ENCODE measurements around the gene STAT3. TPM values are rescaled to one million over a fixed set of nuclear protein-coding genes. Genes with fewer than 3 reads are reported as not detected.
A peak's percentile ranks its signal among the peaks of the same experiment; 100 is the strongest.
"Not testable (repeated sequence)": the region's sequence is repeated elsewhere in the genome, so short reads cannot be mapped to it uniquely, and the experiment has no call there.

STAT3 gene
- total RNA-seq, 2 experiments from 2014 or later = 114 to 121 TPM

DNA sequence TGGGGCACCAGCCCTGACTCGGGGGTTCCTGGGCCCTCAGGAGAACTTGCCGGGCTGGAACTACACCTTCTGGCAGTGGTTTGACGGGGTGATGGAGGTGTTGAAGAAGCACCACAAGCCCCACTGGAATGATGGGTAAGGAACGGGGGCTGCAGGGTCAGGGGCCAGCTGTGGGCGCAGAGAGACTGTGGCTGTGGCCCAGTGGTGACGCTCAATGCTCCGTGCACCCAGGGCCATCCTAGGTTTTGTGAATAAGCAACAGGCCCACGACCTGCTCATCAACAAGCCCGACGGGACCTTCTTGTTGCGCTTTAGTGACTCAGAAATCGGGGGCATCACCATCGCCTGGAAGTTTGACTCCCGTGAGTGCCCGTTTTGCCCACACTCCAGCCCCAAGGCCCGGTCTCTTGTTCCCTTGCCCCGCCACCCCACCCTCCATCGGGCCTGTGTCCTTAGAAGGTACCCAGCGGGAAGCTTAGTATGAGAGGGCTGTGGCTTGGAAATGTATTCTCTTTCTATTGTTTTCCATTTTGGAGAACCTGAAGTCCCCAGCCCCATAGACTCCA, 80.8 kb downstream of the STAT3 start:
- Mint-ChIP-seq H3K4me1 (peaks cover 56% of the 10 kb centered on the region), H3K9me3 (no peaks in the 10 kb centered on the region), H3K4me3 (no peak overlapping the region), H3K27me3 (no peaks in the 10 kb centered on the region), H3K36me3 (ENCODE audit: low read depth) (peaks cover 79% of the 10 kb centered on the region), H3K27ac (peak overlapping the region; percentile 66)
- ChIA-PET CTCF (interaction anchor here (22.5 kb wide), 1 partner anchor 98 kb away, joined by 357 read pairs; no protein-coding TSS in a partner anchor), POLR2A (no interaction called here)
- DNase-seq = no peak

DNA sequence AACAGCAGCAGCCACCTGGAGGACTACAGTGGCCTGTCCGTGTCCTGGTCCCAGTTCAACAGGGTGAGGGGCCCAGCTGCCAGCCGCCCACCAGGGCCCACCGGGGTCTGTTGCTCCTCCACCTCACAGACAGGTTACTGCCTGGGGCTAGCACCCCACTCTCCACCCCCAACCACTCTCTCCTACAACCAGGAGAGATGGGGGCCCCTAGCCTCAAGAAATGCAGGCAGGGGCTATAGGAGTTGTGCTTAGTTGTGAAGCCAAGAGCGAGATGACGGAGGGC, 81.9 kb downstream of the STAT3 start:
- Mint-ChIP-seq H3K27ac (no peak overlapping the region), H3K4me3 (no peak overlapping the region), H3K27me3 (no peaks in the 10 kb centered on the region), H3K36me3 (ENCODE audit: low read depth) (peaks cover 82% of the 10 kb centered on the region), H3K9me3 (no peaks in the 10 kb centered on the region), H3K4me1 (peaks cover 50% of the 10 kb centered on the region)
- ChIA-PET CTCF (interaction anchor here (0.7 kb wide), 1 partner anchor 111 kb away, joined by 3 read pairs; no protein-coding TSS in a partner anchor), POLR2A (no interaction called here)
- DNase-seq = no peak

DNA sequence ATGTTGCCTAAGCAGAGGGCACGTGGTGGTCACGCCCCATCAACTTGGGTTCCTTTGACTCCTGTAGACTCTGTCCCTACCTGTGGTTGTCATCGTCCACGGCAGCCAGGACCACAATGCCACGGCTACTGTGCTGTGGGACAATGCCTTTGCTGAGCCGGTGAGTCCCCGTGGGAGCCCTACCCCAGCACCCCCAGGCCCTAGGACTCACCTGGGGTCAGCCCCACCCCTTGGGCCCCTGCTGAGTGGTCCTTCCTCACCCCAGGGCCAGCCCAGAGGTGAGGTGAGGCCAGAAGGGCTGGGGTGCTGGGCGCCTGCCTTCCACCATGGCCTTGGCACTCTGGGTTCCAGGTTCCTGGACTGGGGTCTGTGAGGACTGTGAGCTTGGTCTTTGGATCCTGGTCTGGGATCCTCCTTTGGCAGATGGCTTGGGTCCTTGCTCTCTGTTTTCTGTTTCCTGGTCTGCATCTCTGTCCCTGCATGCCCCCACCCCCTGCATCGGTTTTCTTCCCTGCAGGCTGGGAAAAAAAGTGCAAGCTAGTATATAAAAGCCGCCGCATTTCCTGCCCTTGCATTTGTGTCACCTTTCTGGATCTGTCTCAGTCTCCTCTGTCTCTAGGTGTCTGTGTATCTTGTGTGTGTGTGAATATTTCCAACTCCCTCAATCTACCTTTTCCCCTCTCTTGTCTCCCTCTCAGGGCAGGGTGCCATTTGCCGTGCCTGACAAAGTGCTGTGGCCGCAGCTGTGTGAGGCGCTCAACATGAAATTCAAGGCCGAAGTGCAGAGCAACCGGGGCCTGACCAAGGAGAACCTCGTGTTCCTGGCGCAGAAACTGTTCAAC, 82.5 kb downstream of the STAT3 start:
- H3K27ac Mint-ChIP-seq = peak overlapping the region; percentile 76
- DNase-seq = peak; percentile 48
- ChIA-PET CTCF (interaction anchor here (0.7 kb wide), 1 partner anchor 111 kb away, joined by 3 read pairs; no protein-coding TSS in a partner anchor), POLR2A (no interaction called here)
- no peaks in the 10 kb centered on the region for H3K9me3 Mint-ChIP-seq
- H3K4me1 Mint-ChIP-seq = peaks cover 44% of the 10 kb centered on the region
- H3K27me3 Mint-ChIP-seq = no peaks in the 10 kb centered on the region
- H3K4me3 Mint-ChIP-seq = no peak overlapping the region
- peaks cover 81% of the 10 kb centered on the region for H3K36me3 Mint-ChIP-seq (ENCODE audit: low read depth)

DNA sequence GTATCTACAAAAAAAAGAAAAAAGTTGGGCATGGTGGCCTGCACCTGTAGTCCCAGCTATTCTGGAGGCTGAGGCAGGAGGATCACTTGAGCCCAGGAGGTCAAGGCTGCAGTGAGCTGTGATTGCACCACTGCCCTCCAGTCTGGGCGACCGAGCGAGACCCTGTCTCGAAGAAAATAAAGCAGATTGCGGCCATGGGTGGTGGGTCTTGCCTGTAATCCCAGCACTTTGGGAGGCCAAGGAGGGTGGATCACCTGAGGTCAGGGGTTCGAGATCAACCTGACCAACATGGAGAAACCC, 83.3 kb downstream of the STAT3 start:
- POLR2A ChIA-PET, H3K4me3 Mint-ChIP-seq, H3K27me3 Mint-ChIP-seq, H3K9me3 Mint-ChIP-seq, DNase-seq, CTCF ChIA-PET: not testable (repeated sequence)
- H3K4me1 Mint-ChIP-seq = peaks cover 36% of the 10 kb centered on the region
- H3K27ac Mint-ChIP-seq = peak overlapping the region; percentile 20
- peaks cover 76% of the 10 kb centered on the region for H3K36me3 Mint-ChIP-seq (ENCODE audit: low read depth)

DNA sequence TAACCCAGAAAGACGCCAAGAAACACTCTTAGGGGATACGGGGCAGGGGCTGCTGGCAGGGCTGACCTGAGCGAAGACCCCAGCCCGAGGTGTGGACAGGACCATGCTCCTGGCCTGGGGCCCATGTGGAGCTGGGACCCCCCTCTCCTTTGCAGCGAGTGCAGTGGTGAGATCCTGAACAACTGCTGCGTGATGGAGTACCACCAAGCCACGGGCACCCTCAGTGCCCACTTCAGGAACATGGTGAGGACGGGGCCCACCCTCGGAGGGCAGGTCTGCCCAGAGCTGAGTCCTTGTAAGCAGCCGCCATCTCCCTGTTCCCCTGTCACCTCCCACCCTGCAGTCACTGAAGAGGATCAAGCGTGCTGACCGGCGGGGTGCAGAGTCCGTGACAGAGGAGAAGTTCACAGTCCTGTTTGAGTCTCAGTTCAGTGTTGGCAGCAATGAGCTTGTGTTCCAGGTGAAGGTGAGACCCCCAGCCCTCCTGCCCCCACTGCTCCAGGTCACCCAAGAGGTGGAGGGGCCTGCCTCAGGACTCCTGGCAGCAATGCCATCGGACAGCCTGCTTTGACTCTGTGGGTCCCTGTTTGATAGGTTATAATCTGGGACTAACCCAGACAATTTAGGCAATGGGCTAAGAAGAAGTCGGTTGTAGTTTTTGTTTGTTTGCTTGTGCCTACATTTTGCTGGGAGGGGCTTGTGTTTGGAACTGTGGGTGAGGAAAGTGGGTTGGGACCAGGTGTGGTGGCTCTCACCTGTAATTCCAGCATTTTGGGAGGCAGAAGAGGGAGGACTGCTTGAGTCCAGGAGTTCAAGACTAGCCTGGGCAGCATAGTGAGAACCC, 83.8 kb downstream of the STAT3 start:
- Mint-ChIP-seq H3K4me1 (peaks cover 31% of the 10 kb centered on the region), H3K36me3 (ENCODE audit: low read depth) (peaks cover 71% of the 10 kb centered on the region), H3K9me3 (no peaks in the 10 kb centered on the region), H3K27ac (peak overlapping the region; percentile 41), H3K27me3 (no peaks in the 10 kb centered on the region), H3K4me3 (no peak overlapping the region)
- CTCF ChIA-PET = interaction anchor here (2.5 kb wide), 1 partner anchor 11 kb away, joined by 6 read pairs; no protein-coding TSS in a partner anchor
- DNase-seq = no peak
- POLR2A ChIA-PET = no interaction called here

DNA sequence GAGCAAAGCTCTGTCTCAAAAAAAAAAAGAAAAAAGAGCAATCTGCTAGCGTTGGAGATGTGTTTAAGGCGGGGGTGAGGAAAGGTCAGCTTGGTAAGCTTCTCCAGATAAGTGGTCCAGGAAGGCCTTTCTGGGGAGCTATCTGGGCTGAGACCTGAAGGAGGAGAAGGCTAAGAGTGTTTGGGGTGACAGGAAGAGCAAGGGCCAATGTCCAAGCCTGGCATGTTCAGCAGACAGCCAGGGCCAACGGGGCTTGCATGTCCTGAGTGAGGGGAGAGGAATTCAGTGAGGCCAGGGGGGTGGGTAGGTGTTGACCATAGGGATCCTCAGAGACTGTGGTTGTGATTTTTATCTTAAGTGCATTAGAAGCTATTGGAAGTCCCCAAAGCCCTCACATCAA, 84.5 kb downstream of the STAT3 start:
- Mint-ChIP-seq H3K36me3 (ENCODE audit: low read depth) (peaks cover 64% of the 10 kb centered on the region), H3K4me1 (peaks cover 28% of the 10 kb centered on the region), H3K27me3 (no peaks in the 10 kb centered on the region), H3K4me3 (no peak overlapping the region), H3K27ac (peak overlapping the region; percentile 41), H3K9me3 (no peaks in the 10 kb centered on the region)
- no peak for DNase-seq
- ChIA-PET POLR2A (no interaction called here), CTCF (interaction anchor here (0.9 to 2.5 kb wide), 2 partner anchors 10 to 224 kb away, joined by 4 to 6 read pairs; no protein-coding TSS in a partner anchor)

DNA sequence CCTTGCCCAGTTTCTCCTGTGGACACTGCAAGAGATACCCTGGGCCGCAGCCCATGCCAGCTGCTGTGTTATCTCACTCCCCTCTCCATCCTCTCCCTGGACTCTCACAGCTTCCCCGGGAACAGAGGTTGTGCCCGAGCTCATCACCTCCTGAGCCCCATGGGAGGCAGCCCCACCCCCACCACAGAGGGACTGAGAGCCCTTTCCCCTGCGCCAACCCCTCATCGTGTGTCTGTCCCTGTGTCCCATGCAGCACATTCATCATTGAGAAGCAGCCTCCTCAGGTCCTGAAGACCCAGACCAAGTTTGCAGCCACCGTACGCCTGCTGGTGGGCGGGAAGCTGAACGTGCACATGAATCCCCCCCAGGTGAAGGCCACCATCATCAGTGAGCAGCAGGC, 87.2 kb downstream of the STAT3 start:
- H3K27me3 Mint-ChIP-seq = no peaks in the 10 kb centered on the region
- H3K27ac Mint-ChIP-seq = peak overlapping the region; percentile 19
- ChIA-PET CTCF (interaction anchor here (0.9 to 2.0 kb wide), 6 partner anchors 9 to 105 kb away, joined by 3 to 7 read pairs (median 5); no protein-coding TSS in a partner anchor), POLR2A (no interaction called here)
- no peak overlapping the region for H3K4me3 Mint-ChIP-seq
- H3K36me3 Mint-ChIP-seq (ENCODE audit: low read depth) = peaks cover 51% of the 10 kb centered on the region
- peaks cover 16% of the 10 kb centered on the region for H3K4me1 Mint-ChIP-seq
- H3K9me3 Mint-ChIP-seq = no peaks in the 10 kb centered on the region
- no peak for DNase-seq

DNA sequence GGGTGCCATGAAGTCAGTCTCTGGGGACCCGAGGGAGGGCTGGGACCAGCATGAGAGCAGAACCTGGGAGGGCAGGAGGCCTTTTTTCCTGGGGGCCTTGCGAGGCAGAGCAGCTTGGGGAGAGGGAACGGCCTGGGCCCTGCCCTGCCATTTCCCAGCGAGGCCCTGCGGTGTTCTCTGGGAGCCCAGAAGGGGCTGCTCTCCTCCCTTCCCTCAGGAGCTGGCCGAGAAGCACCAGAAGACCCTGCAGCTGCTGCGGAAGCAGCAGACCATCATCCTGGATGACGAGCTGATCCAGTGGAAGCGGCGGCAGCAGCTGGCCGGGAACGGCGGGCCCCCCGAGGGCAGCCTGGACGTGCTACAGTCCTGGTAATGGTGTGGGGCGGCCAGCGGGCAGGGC, 88.3 kb downstream of the STAT3 start:
- Mint-ChIP-seq H3K4me1 (peaks cover 14% of the 10 kb centered on the region), H3K36me3 (ENCODE audit: low read depth) (peaks cover 53% of the 10 kb centered on the region)
- H3K9me3 Mint-ChIP-seq, POLR2A ChIA-PET, DNase-seq, CTCF ChIA-PET, H3K4me3 Mint-ChIP-seq, H3K27ac Mint-ChIP-seq, H3K27me3 Mint-ChIP-seq: not testable (repeated sequence)

DNA sequence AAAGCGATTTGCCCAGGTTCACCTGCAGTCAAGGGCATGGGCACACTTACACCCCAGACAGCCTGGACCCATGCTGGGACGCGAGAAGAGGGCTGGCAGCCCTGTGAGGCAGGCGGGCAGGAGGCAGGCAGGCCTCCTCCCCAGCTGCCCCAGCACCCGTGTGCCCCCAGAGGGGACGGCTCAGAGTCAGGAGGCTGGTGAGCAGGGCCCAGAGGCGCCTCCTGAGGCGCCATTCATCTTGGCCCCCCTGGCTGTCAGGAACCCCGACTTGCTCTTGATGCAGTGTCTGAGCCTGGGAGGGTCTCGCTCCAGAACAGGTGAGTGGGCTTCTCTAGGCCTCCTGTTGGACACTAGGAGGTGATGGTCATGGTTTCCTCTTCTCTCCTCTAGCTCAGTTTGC, 88.9 kb downstream of the STAT3 start:
- H3K9me3 Mint-ChIP-seq, H3K27me3 Mint-ChIP-seq, DNase-seq, H3K27ac Mint-ChIP-seq, H3K4me3 Mint-ChIP-seq, H3K4me1 Mint-ChIP-seq, CTCF ChIA-PET, POLR2A ChIA-PET: not testable (repeated sequence)
- peaks cover 47% of the 10 kb centered on the region for H3K36me3 Mint-ChIP-seq (ENCODE audit: low read depth)

DNA sequence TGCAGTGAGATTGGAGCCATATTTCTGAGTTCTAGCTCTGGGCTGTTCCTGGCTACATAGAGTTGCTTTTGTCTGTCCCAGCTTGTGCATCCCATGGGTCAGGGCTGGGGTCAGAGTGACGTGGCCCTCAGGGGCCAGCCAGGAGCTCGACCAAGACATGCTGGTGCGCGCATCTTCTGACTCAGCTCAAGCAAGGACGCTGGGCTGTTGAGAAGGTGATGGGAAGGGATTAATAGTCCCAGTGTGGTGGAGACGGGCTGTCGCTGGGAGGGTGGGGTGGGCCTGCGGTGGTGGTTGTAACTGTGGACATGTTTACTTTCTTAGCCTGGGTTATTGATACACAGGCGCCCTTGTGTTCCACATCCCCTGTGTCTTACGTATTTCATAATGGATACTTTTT, 90.5 kb downstream of the STAT3 start:
- H3K27ac Mint-ChIP-seq, DNase-seq: not testable (repeated sequence)
- POLR2A ChIA-PET = interaction anchor here (1.0 kb wide), 1 partner anchor 48 kb away, joined by 3 read pairs; no protein-coding TSS in a partner anchor

DNA sequence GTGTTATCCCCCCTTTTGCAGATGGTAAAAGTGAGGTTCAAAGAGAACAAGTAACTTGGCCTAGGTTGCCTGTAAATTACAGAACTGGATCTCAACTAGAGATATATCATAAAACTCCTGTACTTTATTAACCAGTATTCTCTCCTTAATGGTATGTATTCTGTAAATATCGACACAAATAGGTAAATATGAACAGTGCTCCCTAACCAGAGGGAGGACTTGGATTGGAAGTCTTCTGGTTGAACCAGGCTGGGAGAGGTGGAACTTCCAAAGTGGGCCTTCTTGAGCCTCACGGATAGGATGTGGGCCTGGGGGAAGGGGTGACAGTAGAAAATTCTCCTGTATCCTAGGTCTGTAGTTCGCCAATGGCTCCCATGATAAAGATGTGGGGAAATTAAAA, 92.2 kb downstream of the STAT3 start:
- Mint-ChIP-seq H3K36me3 (ENCODE audit: low read depth) (peaks cover 29% of the 10 kb centered on the region), H3K27me3 (no peaks in the 10 kb centered on the region), H3K27ac (no peak overlapping the region), H3K9me3 (no peaks in the 10 kb centered on the region), H3K4me3 (no peak overlapping the region), H3K4me1 (peaks cover 16% of the 10 kb centered on the region)
- CTCF ChIA-PET = interaction anchor here (0.6 to 1.0 kb wide), 2 partner anchors 16 to 234 kb away, joined by 3 read pairs; no protein-coding TSS in a partner anchor
- POLR2A ChIA-PET = no interaction called here
- no peak for DNase-seq

More for the DNA sequence above, 90.5 kb downstream of the STAT3 start:
- CTCF ChIA-PET, H3K9me3 Mint-ChIP-seq, H3K4me3 Mint-ChIP-seq, H3K27me3 Mint-ChIP-seq: not testable (repeated sequence)
- H3K4me1 Mint-ChIP-seq = peaks cover 13% of the 10 kb centered on the region
- peaks cover 36% of the 10 kb centered on the region for H3K36me3 Mint-ChIP-seq (ENCODE audit: low read depth)

DNA sequence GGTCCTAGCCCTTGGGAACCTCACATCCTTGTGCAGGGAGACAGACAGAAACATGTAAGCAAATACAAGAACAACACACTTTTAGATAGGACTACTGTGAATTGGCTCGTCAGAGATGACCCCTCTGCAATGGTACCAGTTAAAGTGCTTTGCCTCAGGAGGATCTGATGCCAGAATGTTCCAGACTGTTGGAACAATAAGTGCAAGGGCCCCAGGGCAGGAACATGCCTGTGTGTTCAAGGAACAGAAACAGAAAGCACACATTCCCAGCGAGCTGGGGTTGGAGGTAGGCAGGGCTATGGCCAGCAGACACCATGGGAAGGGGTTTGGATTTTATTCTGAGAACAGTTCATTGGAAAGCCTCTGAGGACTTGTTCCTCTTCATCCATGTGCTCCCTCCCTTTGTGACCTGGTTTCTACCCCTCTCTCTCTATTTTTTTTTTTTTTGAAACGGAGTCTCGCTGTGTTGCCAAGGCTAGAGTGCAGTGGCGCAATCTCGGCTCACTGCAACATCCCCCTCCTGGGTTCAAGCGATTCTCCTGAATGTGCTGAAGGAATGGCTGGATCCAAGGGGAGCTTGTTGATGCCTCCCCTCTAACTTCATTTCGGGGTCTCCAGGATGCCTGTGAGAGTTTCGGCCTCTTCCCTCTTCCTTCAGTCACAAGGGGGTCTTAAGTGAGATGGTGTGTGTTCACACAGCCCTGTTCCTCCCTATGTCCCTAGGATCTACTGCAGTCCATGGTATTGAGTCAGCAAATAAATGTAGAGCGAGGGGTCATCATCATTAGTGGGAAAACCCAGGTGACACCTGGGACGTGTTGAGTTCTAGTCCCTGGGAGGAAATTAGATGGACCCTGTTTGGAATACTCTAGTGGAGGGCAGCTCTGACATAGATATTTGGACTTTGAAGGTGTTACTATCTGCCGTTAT, 93.5 kb downstream of the STAT3 start:
- DNase-seq = no peak
- H3K4me1 Mint-ChIP-seq = peaks cover 28% of the 10 kb centered on the region

More for the DNA sequence above, 93.5 kb downstream of the STAT3 start:
- Mint-ChIP-seq H3K9me3 (no peaks in the 10 kb centered on the region), H3K36me3 (ENCODE audit: low read depth) (peaks cover 36% of the 10 kb centered on the region), H3K27me3 (no peaks in the 10 kb centered on the region), H3K4me3 (no peak overlapping the region), H3K27ac (no peak overlapping the region)
- CTCF ChIA-PET = interaction anchor here (0.6 to 1.6 kb wide), 4 partner anchors 15 to 199 kb away, joined by 3 to 4 read pairs (median 4); no protein-coding TSS in a partner anchor
- POLR2A ChIA-PET = interaction anchor here (0.6 kb wide), 1 partner anchor 248 kb away, joined by 3 read pairs; no protein-coding TSS in a partner anchor
